ENCODE data around the gene GSX2.
"Not testable (repeated sequence)": the region's sequence is repeated elsewhere in the genome, so short reads cannot be mapped to it uniquely, and the experiment has no call there.

Gene GSX2

DNA sequence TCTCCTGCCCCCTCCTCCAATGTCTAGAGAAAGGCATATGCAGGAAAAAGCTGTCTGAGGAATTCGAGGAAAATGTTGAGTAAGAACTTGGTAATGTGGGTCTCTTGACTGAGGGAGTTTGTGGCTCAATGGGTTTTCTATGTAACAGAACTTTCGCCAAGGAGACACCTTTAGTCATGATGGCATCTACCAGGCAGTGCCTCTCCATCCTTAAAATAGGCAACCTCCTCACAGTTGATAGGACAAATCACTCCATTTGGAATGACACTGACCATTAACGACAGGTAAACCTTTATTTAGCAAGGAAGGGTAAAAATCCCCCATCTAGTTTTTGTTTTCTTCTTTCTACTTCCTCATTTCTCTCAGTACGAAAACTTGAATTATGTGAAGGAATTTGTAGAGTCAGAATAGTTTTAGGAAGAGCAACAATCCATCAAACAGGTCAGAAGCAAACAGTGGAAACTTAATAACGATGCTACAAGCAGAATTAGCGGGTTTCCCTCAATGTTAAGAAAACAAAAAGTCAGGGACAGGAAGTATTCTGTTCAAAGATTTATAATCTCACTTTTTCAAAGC lies 2.7 kb downstream of the GSX2 start:
- DNase-seq (ENCODE audit: low read depth in 4 of 4, low spot score in 1 of 4) = no peak

DNA sequence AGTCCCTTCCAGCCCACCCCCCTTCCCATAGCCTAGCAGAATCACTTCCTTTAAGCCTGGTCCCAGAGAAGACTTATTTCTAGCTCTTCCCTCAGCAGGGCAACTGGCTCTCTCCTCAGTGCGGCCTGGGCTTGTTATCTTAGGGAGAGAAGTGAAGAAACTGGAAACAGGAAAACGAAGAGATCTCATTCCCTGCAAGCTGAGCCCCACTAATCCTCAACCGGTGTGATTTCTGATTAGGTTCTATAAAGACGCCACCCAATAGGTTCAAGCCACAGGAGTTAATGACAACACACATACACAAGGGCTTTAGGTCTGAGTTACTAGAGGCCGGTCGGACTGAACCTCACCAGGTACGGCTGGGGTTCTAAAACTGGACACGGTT lies 3.2 kb downstream of the GSX2 start:
- DNase-seq (ENCODE audit: low read depth in 4 of 4, low spot score in 1 of 4) = no peak

DNA sequence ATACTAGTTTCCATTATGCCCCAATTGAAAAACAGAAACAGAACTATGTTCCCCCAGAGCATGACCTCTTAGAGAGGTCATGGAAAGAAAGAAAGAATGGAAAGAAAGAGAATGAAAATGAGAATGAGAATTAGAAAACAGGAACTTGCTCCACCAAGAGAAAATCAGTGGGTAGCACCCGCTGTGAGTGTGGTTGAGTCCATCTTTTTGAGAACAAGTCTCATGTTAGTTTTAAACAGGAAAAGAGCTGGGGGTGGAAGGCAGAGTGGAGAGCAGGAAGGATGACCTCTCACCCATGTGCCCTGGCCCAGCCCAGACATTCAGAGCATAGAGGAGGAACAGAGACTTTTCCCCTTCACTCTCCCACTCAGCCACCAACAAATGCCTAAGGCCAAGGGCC lies 4.9 kb downstream of the GSX2 start:
- no peak for DNase-seq (ENCODE audit: low read depth in 4 of 4, low spot score in 1 of 4)

DNA sequence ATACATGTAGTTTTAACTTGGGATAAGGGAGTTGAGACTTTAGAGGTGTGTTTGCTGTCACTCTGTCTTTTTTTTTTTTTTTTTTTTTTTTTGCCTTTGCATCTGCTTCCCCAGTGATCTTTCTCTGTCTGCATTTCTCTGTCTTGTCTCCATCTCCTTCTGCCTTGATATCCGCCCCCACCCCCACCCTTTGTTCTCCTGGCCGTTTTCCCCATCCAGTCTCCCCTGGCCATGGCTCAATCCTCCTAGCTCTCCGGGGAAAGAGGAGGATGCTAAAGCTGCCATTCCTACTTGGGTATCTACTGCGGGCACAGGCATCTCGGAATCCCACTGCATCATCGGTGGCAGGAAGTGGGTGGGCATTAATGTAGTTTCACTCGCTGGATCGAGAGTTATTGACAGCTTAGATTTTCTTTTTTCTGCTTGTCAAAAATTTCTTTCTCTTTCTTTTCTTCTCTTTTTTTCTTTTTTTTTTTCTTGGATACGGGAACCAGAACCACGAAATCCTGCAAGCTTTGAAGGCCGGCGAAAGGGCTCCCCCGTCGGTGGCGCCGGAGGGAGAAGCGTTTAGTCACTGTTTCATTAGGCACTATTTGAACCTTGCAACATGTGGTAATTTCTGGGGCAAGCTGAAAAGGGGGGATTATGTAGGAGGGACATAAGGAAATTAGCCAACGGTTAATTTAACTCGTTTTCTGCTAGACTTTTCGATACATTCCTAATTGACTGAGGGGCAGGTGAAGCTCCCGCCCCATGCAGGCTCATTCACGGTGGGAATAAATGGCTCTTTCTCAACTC lies 8.2 kb downstream of the GSX2 start:
- DNase-seq (ENCODE audit: low read depth in 4 of 4, low spot score in 1 of 4) = no peak

GRCh38 chr4:54109241-54110018 lies 9.5 kb downstream of the GSX2 start:
- DNase-seq (ENCODE audit: low read depth in 4 of 4, low spot score in 1 of 4) = no peak

DNA sequence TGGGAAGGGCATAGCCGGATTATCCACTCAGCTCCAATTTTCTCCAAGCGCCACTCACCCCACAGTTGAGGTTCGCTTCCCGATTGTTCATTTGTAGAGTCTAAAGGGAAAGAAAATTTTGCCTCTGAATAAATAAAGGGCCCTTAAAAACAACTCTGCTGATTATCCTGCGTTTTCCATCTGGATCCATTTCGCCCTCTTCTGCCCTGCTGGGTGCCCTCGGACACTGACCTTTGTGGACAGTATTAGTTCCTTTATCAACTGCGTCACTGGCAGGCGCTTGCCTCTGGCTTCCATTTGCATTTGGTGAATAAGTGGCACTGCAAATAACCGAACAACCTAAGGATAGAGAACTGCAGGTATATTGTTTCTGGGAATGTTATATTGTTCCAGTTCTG lies 10.1 kb downstream of the GSX2 start:
- DNase-seq (ENCODE audit: low read depth in 4 of 4, low spot score in 1 of 4) = no peak

GRCh38 chr4:54113206-54113605 lies 13.2 kb downstream of the GSX2 start:
- not testable (repeated sequence) for DNase-seq (ENCODE audit: low read depth in 4 of 4, low spot score in 1 of 4)

GRCh38 chr4:54116246-54116645 lies 16.3 kb downstream of the GSX2 start:
- not testable (repeated sequence) for DNase-seq (ENCODE audit: low read depth in 4 of 4, low spot score in 1 of 4)

DNA sequence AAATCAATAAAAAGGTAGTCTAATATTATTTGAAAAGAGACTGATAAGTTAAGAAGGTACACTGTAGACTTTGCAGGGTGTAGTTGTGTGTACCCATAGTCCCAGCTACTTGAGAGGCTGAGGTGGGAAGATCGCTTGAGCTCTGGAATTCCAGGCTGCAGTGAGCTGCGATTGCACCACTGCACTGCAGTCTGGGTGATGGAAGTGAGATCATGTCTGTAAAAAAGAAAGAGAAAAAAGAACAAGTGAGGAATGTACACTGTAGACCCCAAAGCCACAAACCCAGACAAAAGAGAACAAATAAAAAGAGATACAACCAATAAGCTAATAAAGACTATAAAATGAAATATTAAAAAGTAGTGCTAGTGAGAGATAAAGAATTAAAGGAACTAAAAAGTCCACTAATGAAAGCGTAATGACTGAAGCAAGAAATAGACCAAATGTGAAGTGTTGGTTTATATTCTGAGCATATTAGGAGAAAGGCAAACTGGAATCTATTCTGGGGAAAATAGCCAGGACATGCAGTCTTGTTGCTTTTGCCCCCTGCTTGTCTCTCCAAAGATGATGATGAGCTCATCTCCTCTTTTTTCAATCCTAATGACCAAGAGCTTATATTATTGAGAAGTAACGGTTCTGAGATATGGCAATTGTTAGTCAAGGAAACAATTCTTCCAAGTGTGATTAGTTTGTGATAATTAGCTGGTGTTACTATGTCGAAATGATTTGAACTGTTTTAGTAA lies 19.1 kb downstream of the GSX2 start:
- no peak for DNase-seq (ENCODE audit: low read depth in 4 of 4, low spot score in 1 of 4)

- no peak for DNase-seq (ENCODE audit: low read depth in 4 of 4, low spot score in 1 of 4)
These were observed 20.6 kb downstream of the GSX2 start for GRCh38 chr4:54120518-54120917.

GRCh38 chr4:54127660-54128059 lies 27.7 kb downstream of the GSX2 start:
- DNase-seq (ENCODE audit: low read depth in 4 of 4, low spot score in 1 of 4) = no peak

GRCh38 chr4:54128694-54129093 lies 28.7 kb downstream of the GSX2 start:
- not testable (repeated sequence) for DNase-seq (ENCODE audit: low read depth in 4 of 4, low spot score in 1 of 4)

GRCh38 chr4:54139332-54139731 lies 39.4 kb downstream of the GSX2 start:
- no peak for DNase-seq (ENCODE audit: low read depth in 4 of 4, low spot score in 1 of 4)

- DNase-seq (ENCODE audit: low read depth in 4 of 4, low spot score in 1 of 4) = no peak
These were observed 40.3 kb downstream of the GSX2 start for GRCh38 chr4:54140287-54140686.

DNA sequence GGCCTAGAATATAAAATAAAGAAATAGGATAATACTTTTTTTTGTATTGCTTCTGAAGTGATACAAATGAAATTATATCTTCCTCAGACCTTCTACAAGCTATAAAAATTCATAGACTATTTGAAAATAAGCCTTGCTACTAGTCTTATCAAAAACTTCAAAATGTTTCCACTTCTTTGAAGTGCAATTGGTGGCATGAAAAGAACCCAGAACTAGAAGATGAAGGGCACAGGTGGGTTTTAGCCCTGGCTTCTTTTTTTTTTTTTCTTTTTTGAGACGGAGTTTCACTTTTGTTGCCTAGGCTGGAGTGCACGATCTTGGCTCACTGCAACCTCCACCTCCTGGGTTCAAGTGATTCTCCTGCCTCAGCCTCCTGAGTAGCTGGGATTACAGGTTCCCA lies 44.2 kb downstream of the GSX2 start:
- no peak for DNase-seq (ENCODE audit: low read depth in 4 of 4, low spot score in 1 of 4)

DNA sequence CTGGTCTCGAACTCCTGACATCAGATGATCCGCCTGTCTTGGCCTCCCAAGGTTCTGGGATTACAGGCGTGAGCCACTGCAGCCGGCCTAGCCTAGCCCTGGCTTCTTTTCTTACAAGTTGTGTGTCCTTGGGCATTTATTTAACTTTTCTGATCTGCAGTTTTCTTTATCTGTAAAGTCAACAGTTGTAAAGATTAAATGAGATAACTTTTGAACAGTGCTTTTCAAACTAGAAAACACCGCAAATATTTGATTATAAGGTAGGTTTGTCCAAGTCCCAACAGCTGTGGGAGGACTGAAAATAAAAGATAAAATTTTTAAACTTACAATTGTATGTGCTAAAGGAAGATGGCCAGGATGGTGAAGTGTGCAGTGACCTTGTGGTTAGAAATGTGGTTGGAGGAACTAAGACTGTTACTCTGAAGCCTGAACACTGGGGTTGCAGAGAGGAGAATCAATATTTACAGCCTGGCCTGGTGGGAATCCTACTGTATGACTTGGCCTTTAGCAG lies 44.8 kb downstream of the GSX2 start:
- no peak for DNase-seq (ENCODE audit: low read depth in 4 of 4, low spot score in 1 of 4)

DNA sequence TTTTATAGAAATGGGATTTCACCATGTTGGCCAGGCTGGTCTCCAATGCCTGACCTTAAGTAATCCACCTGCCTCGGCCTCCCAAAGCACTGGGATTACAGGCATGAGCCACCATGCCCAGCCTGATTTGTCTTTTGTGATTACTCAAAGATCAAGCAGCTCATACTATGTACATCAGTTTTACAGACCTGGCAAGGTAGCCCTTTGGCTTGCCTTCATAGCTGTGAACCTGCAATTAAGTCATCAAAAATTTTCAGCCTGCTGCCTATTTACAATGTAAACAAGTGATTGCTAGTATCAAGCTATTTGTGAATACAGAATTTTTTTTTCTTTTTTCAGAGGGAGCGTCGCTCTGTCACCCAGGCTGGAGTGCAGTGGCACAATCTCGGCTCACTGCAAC lies 46.2 kb downstream of the GSX2 start:
- no peak for DNase-seq (ENCODE audit: low read depth in 4 of 4, low spot score in 1 of 4)

DNA sequence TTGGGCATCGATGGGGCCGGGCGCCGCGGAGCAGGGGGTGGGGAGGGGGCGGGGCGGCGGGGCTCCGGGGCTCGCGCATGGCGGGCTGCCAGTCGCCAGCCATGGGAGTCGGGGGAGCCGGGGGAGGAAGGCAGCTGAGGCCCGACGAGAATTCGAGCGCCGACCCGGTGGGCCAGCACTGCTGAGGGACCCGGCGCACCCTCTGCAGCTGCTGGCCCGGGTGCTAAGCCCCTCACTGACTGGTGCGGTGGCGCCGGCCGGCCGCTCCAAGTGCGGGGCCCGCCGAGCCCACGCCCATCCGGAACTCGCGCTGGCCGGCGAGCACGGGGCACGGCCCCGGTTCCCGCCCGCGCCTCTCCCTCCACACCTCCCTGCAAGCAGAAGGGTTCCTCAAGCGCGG lies 49.4 kb downstream of the GSX2 start:
- DNase-seq (ENCODE audit: low read depth in 4 of 4, low spot score in 1 of 4) = no peak

Data from stimulated activated CD4-positive, alpha-beta T cell treated with anti-CD3 and anti-CD28 coated beads, Interleukin-1b, Interleukin-23, amount 100 ng/mL, for 24 hours (primary cell).